Stomach (tissue), 4 donors: ENCODE measurements around the gene PLXND1.

Experiments used
- EP300 ChIP-seq: sonication (generic); formaldehyde crosslinking; IDR thresholded peaks from one replicate; pipeline ENCODE4 v1.6.1; 2017; ENCODE audit warnings: antibody characterized with exemption
- POLR2A ChIP-seq, 4 donors: fragments of 450-650 bp; IDR thresholded peaks; one replicate each; pipeline ENCODE4 v1.6.1; 2016; ENCODE audit warnings: antibody characterized with exemption in 4 of 4, control low read depth in 2 of 4, mild to moderate bottlenecking in 1 of 4, moderate library complexity in 1 of 4
- TF ChIP-seq, protein P1 (sequence below), 7 experiments: fragments of 450-650 bp in 4 of 7; fragments of 200-600 bp in 3 of 7; sonication (generic) in 3 of 7; IDR thresholded peaks; one replicate each; pipeline ENCODE4 v1.5.1; 2016 to 2019; ENCODE audit warnings: antibody characterized with exemption in 7 of 7, control low read depth in 2 of 7, mild to moderate bottlenecking in 1 of 7

DNA sequence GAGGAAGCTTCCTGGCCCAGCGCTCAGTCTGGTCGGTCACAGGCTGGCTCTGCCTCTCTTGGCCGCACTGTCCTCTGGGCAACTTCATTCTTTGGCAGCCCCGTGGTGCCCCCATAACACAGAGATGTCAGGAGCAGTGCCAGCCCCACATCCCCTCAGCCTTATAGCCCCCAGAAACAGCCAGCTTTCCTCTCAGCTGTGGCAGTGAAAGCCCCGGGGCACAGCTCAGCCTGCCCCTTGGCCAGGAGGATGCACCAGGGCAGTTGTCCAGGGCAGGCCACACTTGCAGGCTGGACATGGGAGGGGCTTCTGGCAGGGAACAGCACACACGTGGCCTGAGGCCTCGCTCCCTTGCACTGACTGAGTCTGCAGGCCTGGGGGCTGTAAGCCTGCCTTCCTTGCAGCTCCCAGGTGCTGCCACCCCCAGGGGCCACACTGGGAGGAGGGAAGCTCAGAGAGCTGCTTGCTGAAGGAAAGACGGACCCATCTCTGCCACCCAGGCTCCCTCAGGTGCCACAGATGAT is 88.4 kb downstream of the PLXND1 start:
- TF ChIP-seq, protein P1, sequence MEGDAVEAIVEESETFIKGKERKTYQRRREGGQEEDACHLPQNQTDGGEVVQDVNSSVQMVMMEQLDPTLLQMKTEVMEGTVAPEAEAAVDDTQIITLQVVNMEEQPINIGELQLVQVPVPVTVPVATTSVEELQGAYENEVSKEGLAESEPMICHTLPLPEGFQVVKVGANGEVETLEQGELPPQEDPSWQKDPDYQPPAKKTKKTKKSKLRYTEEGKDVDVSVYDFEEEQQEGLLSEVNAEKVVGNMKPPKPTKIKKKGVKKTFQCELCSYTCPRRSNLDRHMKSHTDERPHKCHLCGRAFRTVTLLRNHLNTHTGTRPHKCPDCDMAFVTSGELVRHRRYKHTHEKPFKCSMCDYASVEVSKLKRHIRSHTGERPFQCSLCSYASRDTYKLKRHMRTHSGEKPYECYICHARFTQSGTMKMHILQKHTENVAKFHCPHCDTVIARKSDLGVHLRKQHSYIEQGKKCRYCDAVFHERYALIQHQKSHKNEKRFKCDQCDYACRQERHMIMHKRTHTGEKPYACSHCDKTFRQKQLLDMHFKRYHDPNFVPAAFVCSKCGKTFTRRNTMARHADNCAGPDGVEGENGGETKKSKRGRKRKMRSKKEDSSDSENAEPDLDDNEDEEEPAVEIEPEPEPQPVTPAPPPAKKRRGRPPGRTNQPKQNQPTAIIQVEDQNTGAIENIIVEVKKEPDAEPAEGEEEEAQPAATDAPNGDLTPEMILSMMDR (IDR thresholded peaks at IDR 0.05) = no peak
- TF ChIP-seq POLR2A (IDR thresholded peaks at IDR 0.05) = no peak
- TF ChIP-seq EP300 = no peak
